Measurements from ENCODE around the gene IRF4.
A peak's percentile ranks its signal among the peaks of the same experiment; 100 is the strongest.

The IRF4 gene

DNA sequence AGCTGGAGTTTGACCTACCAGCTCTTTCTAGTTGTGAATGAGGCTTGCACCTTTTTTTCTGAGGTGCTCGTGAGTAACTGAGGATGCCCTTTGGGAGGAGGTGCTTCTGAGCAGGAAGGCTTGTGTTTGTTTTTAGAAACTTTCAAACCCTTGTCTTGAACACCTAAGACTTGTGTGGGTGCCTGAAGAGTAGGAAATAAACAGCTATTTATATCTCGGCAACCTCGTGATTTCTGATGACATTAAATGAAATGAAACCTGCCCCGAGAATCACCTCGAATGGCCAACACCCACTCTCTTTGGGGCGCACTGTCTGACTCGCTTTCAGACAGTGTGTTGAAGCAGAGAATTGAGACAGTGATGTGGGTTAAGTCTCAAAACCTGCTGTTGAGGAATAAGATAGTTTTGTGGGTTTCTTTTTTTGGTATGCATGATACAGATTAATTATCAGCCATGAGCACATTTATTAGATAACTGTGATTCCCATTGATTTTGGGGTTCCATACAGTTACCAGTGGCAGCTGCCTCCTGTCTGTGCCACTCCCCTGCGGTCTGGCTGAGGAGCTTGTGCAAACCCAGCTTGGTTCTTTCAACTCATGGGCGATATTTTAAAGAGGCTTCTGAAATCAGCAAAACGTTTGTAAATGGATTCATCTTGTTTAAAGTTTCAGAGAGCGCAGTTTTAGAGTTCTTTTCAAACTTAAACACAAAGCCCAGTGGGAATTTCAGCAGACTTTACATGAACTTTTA lies 8.4 kb downstream of the IRF4 start:
- DNase-seq: no peak

DNA sequence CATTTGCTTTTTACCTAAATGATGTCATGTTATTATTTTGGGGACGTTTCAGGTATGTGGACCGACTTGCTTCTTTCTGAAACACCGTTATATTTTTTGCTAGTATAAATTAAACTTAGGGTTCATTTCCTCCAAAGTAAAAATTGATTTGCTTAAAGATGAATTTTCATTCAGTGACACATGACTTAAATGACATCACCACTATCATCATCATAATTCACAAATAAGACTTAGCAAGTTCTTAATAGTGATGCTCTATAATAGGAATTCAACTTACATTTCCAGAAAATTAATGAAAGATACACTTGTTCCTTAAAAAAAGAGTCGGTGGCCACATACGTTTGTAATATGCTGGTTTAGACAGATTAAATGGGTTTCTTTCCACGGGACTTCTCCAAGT lies 9.3 kb downstream of the IRF4 start:
- DNase-seq: no peak

DNA sequence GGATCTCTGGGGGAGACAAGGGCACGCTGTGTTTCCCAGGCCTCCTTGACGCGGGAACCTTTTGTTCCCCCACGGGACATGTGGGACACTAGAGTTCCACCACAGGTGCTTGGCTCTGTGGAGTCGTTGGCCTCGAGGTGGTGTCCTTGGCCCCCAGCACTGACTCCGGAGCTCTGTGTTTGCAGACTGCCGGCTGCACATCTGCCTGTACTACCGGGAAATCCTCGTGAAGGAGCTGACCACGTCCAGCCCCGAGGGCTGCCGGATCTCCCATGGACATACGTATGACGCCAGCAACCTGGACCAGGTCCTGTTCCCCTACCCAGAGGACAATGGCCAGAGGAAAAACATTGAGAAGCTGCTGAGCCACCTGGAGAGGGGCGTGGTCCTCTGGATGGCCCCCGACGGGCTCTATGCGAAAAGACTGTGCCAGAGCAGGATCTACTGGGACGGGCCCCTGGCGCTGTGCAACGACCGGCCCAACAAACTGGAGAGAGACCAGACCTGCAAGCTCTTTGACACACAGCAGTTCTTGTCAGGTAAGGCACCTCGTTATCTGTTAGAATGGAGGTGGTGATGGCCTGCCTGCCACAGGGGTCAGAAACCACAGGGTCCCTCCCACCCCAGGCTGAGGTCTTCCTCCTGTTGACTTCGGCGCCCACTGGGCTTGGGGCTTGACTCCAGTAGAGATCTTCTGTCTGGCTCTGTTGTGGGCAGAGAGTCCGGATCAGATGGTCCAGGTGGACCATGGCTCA lies 9.9 kb downstream of the IRF4 start:
- no peak for DNase-seq

DNA sequence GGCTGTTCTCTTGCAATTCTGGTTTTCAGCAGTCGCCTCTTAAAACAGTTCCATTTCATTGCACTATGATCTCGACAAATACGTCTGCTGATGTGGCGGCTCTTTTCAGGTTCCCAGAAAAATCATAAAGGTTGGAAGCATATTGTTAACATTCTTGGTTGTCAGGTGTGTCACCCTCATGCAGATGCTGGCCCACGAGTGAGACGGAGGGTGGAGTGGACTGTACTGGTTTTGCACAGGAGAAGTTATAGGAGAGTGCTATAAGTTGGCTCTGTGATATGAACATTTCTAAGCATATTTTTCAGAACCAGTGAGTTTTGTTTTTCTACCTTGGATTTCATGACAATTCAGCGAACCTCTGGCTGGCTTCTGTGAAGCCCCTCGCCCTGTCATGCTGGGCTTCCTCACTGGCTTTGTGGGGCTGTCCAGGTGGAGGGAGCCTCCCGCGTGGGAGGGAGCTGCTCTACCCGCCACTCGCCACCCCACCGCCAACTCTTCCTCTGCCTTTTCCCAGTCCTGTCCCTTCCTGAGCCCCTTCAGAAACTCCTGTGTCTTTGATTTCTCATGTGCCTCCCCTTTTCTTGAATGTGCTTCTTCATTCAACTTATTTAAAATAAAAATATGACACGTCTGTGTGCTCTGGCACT lies 10.6 kb downstream of the IRF4 start:
- DNase-seq: no peak

- no peak for DNase-seq
Measured at GRCh38 chr6:402901-403658, 11.5 kb downstream of the IRF4 start.

DNA sequence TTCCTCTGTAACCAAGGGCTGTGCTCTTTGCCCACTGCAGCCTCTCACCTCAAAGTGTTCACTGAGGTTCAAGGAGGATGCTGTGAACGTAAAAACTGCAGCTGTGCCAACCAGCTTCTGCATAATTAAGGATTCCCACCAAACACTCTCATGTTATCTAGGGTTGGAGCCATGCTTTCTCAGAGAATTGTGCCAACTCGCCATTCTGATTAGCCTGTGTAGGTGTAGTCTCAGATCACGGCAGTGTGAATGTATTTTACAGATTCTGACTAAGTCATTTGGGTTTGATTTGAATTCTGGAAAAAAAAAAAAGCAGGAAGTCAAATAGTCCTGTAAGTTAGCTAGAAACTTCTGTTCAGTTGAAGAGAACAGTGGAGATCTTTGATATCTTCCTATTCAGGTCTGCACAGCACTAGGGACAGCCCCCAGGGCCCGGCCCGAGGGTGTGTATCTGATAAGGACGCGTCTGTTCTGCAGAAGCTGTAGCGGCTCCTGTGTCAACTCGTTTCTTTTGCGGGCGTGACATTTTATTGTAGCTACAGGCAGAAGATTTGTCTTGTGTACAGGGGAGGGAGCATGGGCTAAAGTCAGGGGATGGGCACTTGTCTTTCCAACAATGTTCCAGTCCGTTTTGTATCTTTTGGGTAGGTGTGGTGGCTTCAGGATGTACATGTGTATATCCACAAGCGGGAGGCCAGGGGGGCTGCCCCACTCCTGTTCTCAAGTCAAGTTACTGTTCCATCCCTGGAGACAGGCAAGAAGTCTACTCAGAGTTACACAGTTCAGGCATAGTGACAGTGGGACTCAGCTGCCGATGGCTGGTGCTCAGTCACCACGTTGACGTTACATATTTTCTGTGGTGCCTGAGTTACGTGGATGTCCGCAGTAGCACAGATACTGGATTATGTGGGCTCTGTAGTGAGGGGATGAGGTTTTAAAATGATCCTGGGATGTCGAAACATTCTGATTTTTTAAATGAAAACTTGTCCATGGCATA lies 12.4 kb downstream of the IRF4 start:
- no peak for DNase-seq

DNA sequence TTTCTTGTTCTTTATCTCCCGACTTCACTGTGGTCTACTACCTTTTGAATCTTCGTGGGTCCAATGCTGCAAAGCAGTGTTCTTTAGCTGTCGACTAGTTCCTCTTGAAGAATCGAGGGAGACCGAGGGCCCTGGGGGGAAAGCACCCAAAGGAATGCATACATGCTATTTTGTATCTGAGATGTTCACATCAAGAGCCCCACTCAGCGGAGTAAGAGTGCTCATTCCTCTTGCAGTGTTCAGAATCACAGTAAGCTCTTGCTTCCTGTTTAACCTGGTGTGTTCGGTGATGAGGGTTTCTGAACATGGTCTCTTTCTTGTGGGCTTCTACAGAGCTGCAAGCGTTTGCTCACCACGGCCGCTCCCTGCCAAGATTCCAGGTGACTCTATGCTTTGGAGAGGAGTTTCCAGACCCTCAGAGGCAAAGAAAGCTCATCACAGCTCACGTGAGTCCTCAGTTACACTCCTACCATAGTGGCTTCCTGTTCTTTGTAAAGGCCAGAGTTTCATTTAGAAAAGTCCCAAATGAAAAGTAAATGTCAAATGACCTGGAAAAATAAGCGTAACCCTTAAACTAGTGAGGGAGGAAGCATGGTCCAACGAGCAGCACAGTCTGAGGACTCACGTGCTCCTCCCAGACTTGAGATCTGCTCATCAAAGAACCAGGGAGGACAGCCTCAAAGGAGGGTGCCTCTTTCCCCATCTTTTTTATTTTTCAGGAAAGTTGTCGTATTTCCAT lies 13.3 kb downstream of the IRF4 start:
- no peak for DNase-seq

GRCh38 chr6:408148-408547 lies 16.6 kb downstream of the IRF4 start:
- DNase-seq: no peak

DNA sequence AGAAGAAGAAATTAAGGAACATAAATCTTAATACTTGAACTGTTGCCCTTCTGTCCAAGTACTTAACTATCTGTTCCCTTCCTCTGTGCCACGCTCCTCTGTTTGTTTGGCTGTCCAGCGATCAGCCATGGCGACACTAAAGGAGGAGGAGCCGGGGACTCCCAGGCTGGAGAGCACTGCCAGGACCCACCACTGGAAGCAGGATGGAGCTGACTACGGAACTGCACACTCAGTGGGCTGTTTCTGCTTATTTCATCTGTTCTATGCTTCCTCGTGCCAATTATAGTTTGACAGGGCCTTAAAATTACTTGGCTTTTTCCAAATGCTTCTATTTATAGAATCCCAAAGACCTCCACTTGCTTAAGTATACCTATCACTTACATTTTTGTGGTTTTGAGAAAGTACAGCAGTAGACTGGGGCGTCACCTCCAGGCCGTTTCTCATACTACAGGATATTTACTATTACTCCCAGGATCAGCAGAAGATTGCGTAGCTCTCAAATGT lies 17.1 kb downstream of the IRF4 start:
- DNase-seq: peak; percentile 63

DNA sequence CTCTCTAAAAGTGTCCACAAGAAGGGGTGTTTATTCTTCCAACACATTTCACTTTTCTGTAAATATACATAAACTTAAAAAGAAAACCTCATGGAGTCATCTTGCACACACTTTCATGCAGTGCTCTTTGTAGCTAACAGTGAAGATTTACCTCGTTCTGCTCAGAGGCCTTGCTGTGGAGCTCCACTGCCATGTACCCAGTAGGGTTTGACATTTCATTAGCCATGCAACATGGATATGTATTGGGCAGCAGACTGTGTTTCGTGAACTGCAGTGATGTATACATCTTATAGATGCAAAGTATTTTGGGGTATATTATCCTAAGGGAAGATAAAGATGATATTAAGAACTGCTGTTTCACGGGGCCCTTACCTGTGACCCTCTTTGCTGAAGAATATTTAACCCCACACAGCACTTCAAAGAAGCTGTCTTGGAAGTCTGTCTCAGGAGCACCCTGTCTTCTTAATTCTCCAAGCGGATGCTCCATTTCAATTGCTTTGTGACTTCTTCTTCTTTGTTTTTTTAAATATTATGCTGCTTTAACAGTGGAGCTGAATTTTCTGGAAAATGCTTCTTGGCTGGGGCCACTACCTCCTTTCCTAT lies 17.9 kb downstream of the IRF4 start:
- DNase-seq: no peak

DNA sequence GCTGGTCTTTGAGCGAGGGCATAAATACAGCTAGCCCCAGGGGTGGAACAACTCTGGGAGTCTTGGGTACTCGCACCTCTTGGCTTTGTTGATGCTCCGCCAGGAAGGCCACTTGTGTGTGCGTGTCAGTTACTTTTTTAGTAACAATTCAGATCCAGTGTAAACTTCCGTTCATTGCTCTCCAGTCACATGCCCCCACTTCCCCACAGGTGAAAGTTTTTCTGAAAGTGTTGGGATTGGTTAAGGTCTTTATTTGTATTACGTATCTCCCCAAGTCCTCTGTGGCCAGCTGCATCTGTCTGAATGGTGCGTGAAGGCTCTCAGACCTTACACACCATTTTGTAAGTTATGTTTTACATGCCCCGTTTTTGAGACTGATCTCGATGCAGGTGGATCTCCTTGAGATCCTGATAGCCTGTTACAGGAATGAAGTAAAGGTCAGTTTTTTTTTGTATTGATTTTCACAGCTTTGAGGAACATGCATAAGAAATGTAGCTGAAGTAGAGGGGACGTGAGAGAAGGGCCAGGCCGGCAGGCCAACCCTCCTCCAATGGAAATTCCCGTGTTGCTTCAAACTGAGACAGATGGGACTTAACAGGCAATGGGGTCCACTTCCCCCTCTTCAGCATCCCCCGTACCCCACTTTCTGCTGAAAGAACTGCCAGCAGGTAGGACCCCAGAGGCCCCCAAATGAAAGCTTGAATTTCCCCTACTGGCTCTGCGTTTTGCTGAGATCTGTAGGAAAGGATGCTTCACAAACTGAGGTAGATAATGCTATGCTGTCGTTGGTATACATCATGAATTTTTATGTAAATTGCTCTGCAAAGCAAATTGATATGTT lies 19.2 kb downstream of the IRF4 start:
- no peak for DNase-seq

- DNase-seq: no peak
Measured at GRCh38 chr6:411402-412145, 20.0 kb downstream of the IRF4 start.

GRCh38 chr6:412146-412886 lies 20.8 kb downstream of the IRF4 start:
- DNase-seq: no peak

DNA sequence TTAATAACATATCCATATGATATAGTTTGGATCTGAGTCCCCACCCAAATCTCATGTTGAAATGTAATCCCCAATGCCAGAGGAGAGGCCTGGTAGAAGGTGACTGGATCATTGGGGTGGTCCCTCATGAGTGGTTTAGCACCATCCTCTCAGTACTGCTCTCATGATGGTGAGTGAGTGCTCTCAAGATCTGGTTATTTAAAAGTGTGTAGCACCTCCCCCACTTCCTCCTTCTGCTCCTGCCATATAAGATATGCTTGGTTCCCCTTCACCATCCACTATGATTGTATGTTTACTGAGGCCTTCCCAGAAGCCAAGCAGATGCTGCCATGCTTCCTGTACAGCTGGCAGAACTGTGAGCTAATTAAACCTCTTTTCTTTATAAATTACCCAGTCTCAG lies 22.9 kb downstream of the IRF4 start:
- DNase-seq: no peak

DNA sequence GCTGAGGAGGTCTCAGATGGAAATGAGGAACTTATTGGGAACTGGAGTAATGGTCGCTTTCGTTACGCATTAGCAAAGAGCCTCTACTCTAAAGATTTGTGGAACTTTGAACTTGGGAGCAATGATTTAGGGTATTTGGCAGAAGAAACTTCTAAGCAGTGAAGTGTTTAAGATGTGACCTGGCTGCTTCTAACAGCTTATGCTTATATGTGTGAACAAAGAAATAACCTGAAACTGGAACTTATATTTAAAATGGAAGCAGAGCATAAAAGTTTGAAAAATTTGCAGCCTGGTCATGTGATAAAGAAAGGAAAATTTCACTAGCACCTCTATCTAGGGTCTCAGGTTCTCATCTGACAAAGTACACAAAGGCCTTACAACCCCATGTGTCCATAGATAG lies 23.5 kb downstream of the IRF4 start:
- no peak for DNase-seq

DNA sequence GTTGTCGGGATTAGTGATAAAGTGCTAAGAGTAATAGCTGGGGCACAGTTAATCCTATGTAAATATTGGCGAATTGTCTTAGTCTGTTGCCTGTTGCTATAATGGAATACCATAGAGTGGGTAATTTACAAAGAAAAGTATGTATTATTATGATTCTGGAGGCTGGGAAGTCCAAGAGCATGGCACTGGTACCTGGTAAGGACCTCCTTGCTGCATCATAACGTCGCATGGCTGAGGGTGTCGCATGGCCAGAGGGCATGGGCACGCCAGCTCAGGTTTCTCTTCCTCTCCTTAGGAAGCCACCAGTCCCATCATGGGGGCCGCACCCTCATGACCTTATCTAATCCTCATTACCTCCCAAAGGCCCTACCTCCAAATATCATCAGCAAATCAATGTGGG lies 29.7 kb downstream of the IRF4 start:
- DNase-seq: no peak

DNA sequence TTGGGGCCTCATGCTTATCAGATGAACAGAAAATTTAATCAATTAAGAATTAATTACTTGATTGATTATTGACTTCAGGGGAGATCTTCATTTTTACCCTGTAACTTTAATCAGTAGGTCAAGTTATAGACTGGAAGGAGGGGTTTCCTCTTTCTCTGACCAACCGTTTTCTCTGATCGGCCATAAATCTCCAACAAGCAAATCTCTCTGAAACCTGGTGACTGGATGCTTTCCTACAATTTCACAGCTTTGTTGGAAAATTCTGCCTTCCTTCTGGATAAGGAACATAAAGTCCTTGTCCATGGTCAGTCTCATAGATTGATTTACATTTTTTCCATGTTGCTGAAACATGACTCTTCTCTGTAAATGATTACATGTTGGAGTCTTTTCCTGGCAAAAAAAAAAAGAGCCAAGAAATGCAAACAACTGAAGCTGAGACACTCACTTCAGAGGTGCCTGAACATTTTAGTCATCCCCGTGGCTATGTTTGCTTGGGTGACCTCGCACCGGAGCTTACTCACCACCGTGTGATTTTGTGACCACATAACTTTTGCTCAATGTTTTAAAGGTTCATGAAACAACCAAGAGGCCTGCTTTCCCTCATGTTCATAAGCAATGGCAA lies 31.0 kb downstream of the IRF4 start:
- no peak for DNase-seq
